ENCODE measurements around the gene TTC31.

TTC31 gene

DNA sequence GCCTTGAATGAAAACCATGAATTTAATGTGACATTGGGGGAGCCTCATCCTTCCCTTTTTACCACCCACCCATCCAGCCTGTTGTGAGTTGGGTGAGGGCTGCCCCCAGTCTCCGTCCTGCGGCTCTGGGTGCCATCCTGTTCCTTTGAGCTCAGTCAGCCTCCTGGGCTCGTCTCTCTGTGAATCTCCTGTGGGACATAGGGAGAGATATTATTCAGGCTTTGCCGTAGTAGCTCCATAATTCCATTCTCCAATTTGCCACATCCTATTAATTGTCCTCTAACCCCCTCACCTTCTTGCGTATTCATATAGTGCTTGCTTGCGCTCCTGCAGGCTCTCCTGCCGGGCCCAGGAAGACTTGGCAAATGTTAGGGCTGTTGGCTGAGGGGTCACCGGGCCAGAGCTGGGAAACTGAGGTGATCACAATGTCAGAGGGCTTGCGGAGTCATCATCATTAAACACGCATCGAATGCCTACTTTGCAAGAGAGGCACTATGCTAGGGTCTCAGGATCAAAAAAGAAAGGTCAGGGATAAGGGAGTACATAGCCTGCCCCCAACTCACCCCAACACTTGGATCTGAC lies 43.9 kb downstream of the TTC31 start:
- no peak for DNase-seq (ENCODE audit: low read depth in 2 of 2)
- no peak overlapping the region for H3K4me3 ChIP-seq (replicated peaks in 1 of 2; ENCODE audit: low read depth in 2 of 2, low read length in 2 of 2)
- TF ChIP-seq, protein P1, sequence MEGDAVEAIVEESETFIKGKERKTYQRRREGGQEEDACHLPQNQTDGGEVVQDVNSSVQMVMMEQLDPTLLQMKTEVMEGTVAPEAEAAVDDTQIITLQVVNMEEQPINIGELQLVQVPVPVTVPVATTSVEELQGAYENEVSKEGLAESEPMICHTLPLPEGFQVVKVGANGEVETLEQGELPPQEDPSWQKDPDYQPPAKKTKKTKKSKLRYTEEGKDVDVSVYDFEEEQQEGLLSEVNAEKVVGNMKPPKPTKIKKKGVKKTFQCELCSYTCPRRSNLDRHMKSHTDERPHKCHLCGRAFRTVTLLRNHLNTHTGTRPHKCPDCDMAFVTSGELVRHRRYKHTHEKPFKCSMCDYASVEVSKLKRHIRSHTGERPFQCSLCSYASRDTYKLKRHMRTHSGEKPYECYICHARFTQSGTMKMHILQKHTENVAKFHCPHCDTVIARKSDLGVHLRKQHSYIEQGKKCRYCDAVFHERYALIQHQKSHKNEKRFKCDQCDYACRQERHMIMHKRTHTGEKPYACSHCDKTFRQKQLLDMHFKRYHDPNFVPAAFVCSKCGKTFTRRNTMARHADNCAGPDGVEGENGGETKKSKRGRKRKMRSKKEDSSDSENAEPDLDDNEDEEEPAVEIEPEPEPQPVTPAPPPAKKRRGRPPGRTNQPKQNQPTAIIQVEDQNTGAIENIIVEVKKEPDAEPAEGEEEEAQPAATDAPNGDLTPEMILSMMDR (IDR thresholded peaks at IDR 0.05; ENCODE audit: low read depth, low read length) = no peak

DNA sequence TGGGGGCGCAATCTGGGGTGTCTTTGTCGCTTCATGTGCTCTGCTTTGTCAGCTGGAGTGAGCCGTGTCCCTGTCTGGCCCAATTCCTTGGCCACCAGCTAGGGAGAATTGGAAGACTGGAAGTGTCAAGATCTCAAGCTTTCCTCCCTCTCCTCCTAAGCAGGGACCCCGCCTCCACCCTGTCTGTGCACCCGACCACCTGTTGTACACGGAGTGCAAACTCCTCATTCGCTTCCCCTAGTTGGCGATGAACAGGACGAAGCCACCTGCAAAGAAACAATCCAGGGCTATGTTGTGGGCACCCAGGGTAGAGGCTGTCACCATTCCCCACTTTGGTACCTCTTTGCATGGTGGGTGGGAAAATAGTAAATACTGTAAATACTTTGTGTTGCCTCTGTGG lies 44.9 kb downstream of the TTC31 start:
- no peak overlapping the region for H3K4me3 ChIP-seq (replicated peaks in 1 of 2; ENCODE audit: low read depth in 2 of 2, low read length in 2 of 2)
- DNase-seq (ENCODE audit: low read depth in 2 of 2) = no peak
- TF ChIP-seq, protein P1 (IDR thresholded peaks at IDR 0.05; ENCODE audit: low read depth, low read length) = no peak

DNA sequence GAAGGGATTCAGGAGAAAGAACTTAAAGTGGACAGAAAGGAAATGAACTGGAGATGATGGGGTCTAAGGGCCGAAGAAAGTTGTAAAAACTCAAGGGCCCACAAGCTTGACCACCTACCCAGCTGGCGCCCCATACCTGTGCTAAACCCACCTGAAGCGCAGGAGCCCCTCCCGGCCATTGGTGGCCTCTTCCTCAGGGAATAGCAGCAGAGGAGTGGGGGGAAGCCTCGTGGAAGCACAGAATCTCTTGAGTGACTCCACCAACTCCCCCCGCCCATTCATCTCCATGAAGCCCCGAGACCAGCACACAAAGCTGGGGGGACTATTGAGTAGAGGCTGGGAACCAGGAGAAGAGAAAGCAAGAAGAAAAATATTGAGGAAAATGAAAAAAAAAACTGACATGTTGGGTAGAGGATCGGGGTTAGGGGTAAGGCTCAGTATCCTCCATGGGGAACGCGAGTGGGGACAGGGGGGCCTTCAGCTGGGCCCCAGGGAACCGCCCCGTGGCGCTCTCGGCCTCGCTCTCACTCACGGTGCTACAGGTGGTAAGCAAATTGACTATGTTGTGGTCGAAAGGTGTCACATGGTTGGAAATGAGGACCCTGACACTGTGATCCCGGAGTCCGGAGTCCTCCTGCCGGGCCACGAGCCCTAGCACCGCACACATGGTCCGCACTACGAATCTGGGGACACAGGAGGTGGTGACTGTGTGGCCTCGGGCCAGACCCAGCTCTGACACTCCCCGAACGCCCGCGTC lies 45.9 kb downstream of the TTC31 start:
- TF ChIP-seq, protein P1 (IDR thresholded peaks at IDR 0.05; ENCODE audit: low read depth, low read length) = no peak
- H3K4me3 ChIP-seq (replicated peaks in 1 of 2; ENCODE audit: low read depth in 2 of 2, low read length in 2 of 2) = peak overlapping the region; percentile 98 to 99

DNA sequence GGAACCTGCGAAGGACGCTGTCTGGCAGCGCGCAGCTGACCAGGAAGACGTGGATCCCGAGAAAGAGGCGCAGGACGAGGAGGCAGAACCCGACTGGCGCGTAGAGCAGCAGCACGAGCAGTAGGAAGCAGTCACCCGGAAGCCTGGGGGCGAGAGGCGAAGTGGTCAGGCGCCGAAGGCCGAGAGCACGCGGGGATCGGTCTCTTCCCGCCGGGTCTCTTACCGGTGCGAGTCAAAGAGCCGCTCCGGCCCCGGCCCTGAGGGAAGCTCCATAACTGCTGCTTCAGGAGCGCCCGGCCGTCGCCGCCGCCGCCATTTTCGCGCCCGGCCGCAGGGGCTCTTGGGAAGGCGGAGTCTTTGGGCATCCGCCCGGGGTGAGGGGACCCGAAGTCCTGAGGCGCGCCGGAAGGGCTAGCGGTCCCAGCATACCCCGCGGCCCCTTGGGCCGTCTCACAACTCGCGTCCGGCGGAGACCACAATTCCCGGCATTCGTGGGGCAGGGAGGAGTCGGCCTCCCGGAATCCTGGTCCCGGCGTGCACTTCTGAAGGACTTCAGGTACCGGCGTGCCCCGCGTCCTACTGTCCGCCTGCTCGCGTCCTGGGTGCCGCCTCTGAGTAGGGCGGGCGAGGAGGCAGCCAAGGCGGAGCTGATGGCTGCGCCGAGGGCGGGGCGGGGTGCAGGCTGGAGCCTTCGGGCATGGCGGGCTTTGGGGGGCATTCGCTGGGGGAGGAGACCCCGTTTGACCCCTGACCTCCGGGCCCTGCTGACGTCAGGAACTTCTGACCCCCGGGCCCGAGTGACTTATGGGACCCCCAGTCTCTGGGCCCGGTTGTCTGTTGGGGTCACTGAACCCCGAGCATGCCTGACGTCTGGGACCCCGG lies 46.7 kb downstream of the TTC31 start, which contains the start of the genes AUP1 and HTRA2:
Gene AUP1, minus strand, starts transcription at position 350 of the 882 bp plus-strand sequence. Its CDS starts 77 bp downstream, at position 273.
Gene HTRA2, plus strand, starts transcription at position 577 of the 882 bp plus-strand sequence. Its CDS starts 74 bp downstream, at position 651.
- peak; percentile 99 for DNase-seq (ENCODE audit: low read depth in 2 of 2)
- TF ChIP-seq, protein P1 (IDR thresholded peaks at IDR 0.05; ENCODE audit: low read depth, low read length) = no peak

More for the DNA sequence above, 45.9 kb downstream of the TTC31 start:
- DNase-seq (ENCODE audit: low read depth in 2 of 2) = no peak

DNA sequence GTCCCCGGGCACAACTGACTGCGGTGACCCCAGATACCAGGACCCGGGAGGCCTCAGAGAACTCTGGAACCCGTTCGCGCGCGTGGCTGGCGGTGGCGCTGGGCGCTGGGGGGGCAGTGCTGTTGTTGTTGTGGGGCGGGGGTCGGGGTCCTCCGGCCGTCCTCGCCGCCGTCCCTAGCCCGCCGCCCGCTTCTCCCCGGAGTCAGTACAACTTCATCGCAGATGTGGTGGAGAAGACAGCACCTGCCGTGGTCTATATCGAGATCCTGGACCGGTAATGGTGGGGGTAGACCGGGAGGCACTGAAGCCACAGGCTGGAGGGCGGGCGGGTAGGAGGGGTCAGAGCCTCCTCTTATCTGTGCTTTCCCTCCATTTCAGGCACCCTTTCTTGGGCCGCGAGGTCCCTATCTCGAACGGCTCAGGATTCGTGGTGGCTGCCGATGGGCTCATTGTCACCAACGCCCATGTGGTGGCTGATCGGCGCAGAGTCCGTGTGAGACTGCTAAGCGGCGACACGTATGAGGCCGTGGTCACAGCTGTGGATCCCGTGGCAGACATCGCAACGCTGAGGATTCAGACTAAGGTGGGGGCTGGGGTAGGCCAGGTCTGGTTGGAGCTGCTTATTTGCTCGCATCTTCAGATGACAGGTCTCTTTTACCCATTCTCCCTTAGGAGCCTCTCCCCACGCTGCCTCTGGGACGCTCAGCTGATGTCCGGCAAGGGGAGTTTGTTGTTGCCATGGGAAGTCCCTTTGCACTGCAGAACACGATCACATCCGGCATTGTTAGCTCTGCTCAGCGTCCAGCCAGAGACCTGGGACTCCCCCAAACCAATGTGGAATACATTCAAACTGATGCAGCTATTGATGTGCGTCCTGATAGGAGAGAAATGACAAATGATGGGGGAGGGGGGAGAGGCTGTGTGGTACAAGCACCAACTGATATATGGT lies 47.6 kb downstream of the TTC31 start:
- peak; percentile 45 to 70 for DNase-seq (ENCODE audit: low read depth in 2 of 2)
- TF ChIP-seq, protein P1 (IDR thresholded peaks at IDR 0.05; ENCODE audit: low read depth, low read length) = no peak
- H3K4me3 ChIP-seq (replicated peaks in 1 of 2; ENCODE audit: low read depth in 2 of 2, low read length in 2 of 2) = peak overlapping the region; percentile 98 to 99

More for the DNA sequence above, 46.7 kb downstream of the TTC31 start, which contains the start of the genes AUP1 and HTRA2:
- peak within 1 kb of the TSS; percentile 98 to 99 for H3K4me3 ChIP-seq (replicated peaks in 1 of 2; ENCODE audit: low read depth in 2 of 2, low read length in 2 of 2)

Data from cardiac fibroblast (primary cell).